ELF-1 (cell line): ENCODE results near the gene RGS10.

Experiments
- DNase-seq: peaks from one replicate; pipeline ENCODE4 v3.0.0-alpha.2; 2016; ENCODE audit warnings: low read depth, low spot score

Gene RGS10

DNA sequence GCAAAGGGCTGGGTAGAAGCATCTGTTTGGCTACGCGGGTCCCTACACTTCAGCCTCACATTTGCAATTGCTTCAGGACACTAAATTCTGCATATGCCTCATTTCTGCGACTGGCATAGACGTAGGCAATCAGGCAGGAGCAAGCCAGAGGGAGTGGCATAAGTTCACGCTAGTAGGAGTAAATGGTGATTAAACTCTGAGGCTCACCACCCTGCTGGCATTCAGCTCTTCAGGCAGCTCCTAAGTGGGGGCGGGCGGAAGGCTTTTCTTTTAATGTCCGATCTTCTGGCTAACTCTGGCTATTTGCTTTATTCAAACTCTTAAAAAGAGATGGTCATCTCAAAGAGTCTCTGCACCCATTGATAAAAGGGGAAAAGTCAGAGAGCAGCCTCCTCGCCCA is 45.3 kb downstream of the RGS10 start:
- no peak for DNase-seq

- DNase-seq, result peak; percentile 22
Observed at GRCh38 chr10:119496273-119496672, 46.2 kb downstream of the RGS10 start.

DNA sequence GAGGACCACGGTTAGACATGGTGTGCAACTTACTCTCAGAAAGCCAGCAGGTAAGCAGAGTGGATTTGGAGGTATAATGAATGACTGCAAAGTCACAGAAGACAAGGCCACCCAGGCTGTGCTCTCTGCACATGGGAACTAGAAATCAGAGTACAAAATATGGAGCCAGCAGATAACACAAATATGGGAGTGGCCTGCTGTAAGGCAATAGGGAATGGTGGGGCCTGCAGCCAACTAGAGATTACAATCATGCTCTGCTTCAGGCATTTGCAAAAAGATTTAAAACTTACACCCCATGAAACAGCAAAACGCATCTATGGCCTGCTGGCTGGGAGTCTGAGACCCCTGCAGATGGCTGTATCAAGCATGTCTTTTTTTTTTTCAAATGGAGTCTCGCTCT is 47.0 kb downstream of the RGS10 start:
- no peak for DNase-seq

- DNase-seq, result no peak
Observed at GRCh38 chr10:119495021-119495505, 47.5 kb downstream of the RGS10 start.

GRCh38 chr10:119494236-119495020 is 48.1 kb downstream of the RGS10 start:
- DNase-seq, result no peak

DNA sequence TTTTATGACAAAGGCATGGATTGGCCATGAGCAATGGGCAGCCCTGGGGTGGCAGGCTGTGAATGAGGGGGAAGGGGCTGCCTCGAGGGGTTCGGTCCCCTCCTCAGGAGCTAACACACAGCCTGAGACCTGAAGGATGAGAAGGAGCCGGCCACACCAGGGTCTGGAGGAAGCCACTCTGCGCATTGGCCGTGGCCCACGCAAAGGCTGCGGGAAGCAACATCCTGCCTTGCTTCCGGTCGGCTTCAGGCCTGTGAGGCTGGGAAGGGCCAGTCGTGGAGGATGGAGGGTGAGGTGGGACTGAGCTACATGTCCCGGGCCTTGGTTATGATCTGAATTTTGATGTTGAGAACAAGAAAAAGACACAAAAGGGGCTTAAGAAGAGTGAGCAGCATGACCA is 49.4 kb downstream of the RGS10 start:
- no peak for DNase-seq

DNA sequence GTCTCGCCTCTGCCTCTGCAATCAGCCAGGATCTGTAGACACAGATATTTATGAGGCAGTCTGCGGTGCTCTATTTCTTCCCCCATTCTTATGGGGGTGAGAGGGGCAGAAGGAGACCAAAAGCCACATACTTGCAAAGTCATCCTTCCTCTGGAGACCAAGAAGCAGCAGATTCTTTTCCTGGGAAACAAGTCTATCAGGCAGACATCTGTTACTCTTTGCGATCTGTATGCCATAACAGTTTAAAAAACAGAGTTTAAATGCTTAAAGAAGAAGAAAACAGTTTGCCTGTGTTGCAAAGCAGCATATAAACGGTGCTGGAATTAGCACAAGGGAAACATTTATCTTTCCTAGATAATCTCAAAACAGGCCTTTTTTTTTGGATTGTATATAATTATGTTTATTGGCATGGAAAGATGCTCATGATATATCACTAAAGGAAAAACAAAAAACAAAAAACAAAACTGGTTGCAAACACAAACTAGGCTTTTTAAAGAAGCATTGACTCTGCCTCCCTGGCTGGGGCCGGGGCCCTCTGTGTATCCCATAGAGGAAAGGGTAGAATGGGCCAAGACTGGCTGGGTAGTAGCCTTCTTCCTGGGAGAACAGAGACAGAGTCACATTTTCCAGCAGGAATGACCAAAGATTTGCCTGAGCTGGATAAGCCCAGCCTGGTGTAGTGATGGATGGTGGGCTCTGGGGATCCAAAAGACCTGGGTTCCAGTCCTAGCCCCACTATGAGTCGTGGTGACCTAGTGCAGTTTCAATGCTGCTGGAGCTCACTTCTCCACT is 50.4 kb downstream of the RGS10 start:
- DNase-seq, result no peak

GRCh38 chr10:119489991-119490326 is 52.6 kb downstream of the RGS10 start:
- no peak for DNase-seq

DNA sequence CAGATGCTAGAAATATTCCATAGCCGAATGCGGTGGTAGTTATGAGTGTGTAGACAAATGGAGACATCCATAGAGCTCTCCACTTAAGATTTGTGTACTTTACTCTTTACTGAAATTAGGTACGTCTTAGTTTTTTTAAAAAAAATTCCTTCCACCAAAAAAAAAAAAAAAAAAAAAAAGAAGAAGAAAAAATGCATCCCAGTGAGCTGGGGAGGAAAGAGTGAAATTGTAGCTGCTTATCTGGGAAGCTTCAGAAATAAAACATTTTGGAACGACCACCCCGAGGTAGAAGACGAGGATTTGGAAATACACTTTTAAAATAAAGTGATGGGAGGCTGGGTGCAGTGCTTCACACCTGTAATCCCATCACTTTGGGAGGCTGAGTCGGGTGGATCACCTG is 53.8 kb downstream of the RGS10 start:
- no peak for DNase-seq

- DNase-seq, result no peak
Observed at GRCh38 chr10:119483839-119484238, 58.7 kb downstream of the RGS10 start.

- DNase-seq, result no peak
Observed at GRCh38 chr10:119483001-119483400, 59.5 kb downstream of the RGS10 start.

DNA sequence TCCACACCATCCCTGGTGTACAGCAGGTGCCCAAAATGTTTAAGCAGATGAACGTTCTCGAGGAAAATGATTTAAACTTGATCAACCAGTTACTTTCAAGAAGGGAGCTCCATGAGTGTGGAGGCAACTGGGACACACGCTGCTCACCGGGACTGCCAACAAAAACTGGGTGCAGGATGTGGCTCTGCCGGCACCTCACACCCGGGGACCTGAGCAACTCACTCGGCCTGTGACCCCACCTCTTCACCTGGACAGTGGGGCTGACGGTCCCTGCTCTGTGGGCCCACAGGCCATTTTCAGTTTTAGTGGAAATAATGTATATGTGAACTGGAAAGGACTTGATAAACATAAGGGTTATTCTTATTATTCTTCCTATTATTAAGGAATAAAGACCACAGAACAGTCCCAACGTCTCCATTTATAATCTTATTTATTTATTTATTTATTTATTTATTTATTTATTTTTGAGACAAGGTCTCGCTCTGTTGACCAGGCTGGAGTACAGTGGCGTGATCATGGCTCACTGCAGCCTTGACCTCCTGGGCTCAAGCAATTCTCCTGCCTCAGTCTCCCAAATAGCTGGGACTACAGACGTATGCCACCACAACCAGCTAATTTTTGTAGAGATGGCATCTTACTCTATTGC is 60.6 kb downstream of the RGS10 start:
- DNase-seq, result no peak

GRCh38 chr10:119480667-119481066 is 61.9 kb downstream of the RGS10 start:
- DNase-seq, result no peak

- peak; percentile 79 for DNase-seq
Observed at GRCh38 chr10:119479532-119479931, 63.0 kb downstream of the RGS10 start.

GRCh38 chr10:119478811-119479341 is 63.6 kb downstream of the RGS10 start:
- DNase-seq, result peak; percentile 23

- no peak for DNase-seq
Observed at GRCh38 chr10:119478111-119478802, 64.3 kb downstream of the RGS10 start.

DNA sequence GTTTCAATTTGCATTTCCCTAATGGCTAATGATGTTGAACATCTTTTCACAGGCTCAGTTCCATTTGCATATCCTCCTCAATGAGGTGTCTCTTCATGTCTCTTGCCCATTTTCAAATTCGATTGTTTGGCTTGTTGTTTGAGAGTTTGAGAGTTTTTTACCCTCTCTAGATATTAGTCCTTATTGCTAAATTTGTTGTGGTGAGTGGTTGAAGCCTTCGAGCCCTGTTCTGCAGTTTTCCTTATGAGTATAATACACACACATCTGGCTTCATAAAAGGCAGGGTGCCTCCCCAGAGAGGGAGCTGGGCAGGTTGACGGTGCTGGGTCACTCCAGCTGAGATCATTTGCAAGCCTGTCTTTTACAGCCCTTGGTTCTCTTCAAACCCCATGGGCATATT is 65.1 kb downstream of the RGS10 start:
- no peak for DNase-seq

- DNase-seq, result no peak
Observed at GRCh38 chr10:119474606-119475005, 67.9 kb downstream of the RGS10 start.

- DNase-seq, result no peak
Observed at GRCh38 chr10:119473771-119474170, 68.7 kb downstream of the RGS10 start.

- no peak for DNase-seq
Observed at GRCh38 chr10:119470920-119471702, 71.4 kb downstream of the RGS10 start.

DNA sequence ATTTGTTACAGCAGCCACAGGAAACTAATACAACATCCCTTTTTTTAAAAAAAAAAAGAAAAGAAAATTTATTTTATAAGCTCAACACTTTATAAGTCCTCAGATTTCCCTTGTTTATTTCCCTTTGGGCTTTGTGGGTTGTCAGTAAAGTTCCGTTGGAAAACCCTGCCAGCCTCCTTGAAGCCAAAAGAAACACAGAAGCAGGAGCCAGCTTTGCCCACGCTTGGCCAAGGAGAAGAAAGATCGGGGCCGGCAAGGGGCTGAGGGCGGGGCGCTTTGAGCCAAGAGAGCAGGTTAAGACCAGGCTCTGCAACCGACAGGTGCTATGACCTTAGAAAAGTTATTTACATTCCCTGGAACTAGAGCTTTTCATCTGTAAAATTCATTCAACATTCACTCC is 72.7 kb downstream of the RGS10 start:
- no peak for DNase-seq
